Activated naive CD4-positive, alpha-beta T cell treated with anti-CD3 and anti-CD28 coated beads, Interleukin-2, amount 50 U/mL, for 16 hours (primary cell): ENCODE data around the gene RHCE.
"Not testable (repeated sequence)": the region's sequence is repeated elsewhere in the genome, so short reads cannot be mapped to it uniquely, and the experiment has no call there.

Source experiments
- DNase-seq: peaks from one replicate; pipeline ENCODE4 v3.0.0-alpha.2; 2020

RHCE gene

GRCh38 chr1:25420715-25421114 is at the start of gene RHCE:
Gene RHCE, minus strand, starts transcription at chr1:25420825. Its CDS starts 39 bp downstream, at chr1:25420786.
- not testable (repeated sequence) for DNase-seq

GRCh38 chr1:25469177-25469576 is 48.6 kb upstream of the RHCE start:
- DNase-seq = no peak

GRCh38 chr1:25468033-25468432 is 47.4 kb upstream of the RHCE start:
- DNase-seq = no peak

- no peak for DNase-seq
Observed at GRCh38 chr1:25467616-25468015, 47.0 kb upstream of the RHCE start.

- DNase-seq = no peak
Observed at GRCh38 chr1:25467193-25467592, 46.6 kb upstream of the RHCE start.

GRCh38 chr1:25462732-25463131 is 42.1 kb upstream of the RHCE start:
- DNase-seq = no peak

GRCh38 chr1:25461849-25462248 is 41.2 kb upstream of the RHCE start:
- DNase-seq = no peak

GRCh38 chr1:25460816-25461215 is 40.2 kb upstream of the RHCE start:
- not testable (repeated sequence) for DNase-seq

- DNase-seq = no peak
Observed at GRCh38 chr1:25460020-25460419, 39.4 kb upstream of the RHCE start.

GRCh38 chr1:25458541-25459298 is 38.1 kb upstream of the RHCE start:
- no peak for DNase-seq

- no peak for DNase-seq
Observed at GRCh38 chr1:25456502-25456901, 35.9 kb upstream of the RHCE start.

- DNase-seq = no peak
Observed at GRCh38 chr1:25451908-25452307, 31.3 kb upstream of the RHCE start.

- no peak for DNase-seq
Observed at GRCh38 chr1:25450891-25451290, 30.3 kb upstream of the RHCE start.

GRCh38 chr1:25447547-25447946 is 26.9 kb upstream of the RHCE start:
- no peak for DNase-seq

GRCh38 chr1:25445993-25446538 is 25.4 kb upstream of the RHCE start:
- no peak for DNase-seq

- DNase-seq = not testable (repeated sequence)
Observed at GRCh38 chr1:25444604-25445003, 24.0 kb upstream of the RHCE start.

GRCh38 chr1:25443030-25443699 is 22.5 kb upstream of the RHCE start:
- no peak for DNase-seq

GRCh38 chr1:25442178-25442577 is 21.6 kb upstream of the RHCE start:
- DNase-seq = no peak

GRCh38 chr1:25439287-25439686 is 18.7 kb upstream of the RHCE start:
- no peak for DNase-seq

GRCh38 chr1:25437672-25438071 is 17.0 kb upstream of the RHCE start:
- no peak for DNase-seq

- no peak for DNase-seq
Observed at GRCh38 chr1:25435397-25436108, 14.9 kb upstream of the RHCE start.

- no peak for DNase-seq
Observed at GRCh38 chr1:25433389-25434186, 13.0 kb upstream of the RHCE start.
